Mesodermal cell (in vitro differentiated cells): ENCODE measurements around the gene CKMT1B.
"Not testable (repeated sequence)": the region's sequence is repeated elsewhere in the genome, so short reads cannot be mapped to it uniquely, and the experiment has no call there.

Experiments
- H3K27ac ChIP-seq: 2 replicates; pipeline ENCODE4 v1.7.0; 2013; ENCODE audit warnings: mild to moderate bottlenecking, low read depth, low read length, moderate library complexity; ENCODE audit not compliant: severe bottlenecking
- H3K36me3 ChIP-seq: 2 replicates; pipeline ENCODE4 v1.7.1; 2013; ENCODE audit warnings: mild to moderate bottlenecking, low read length, moderate library complexity; ENCODE audit not compliant: control insufficient read depth, insufficient read depth
- H3K4me1 ChIP-seq: one replicate; pipeline ENCODE4 v1.7.1; 2013; ENCODE audit warnings: mild to moderate bottlenecking, low read length; ENCODE audit not compliant: insufficient read depth, control insufficient read depth, poor library complexity, severe bottlenecking
- H3K4me3 ChIP-seq: 2 replicates; pipeline ENCODE4 v1.7.0; 2013; ENCODE audit warnings: low read length, control low read depth, mild to moderate bottlenecking; ENCODE audit not compliant: insufficient read depth, poor library complexity, severe bottlenecking; ENCODE audit errors: extremely low read depth
- H3K9me3 ChIP-seq: 2 replicates; pipeline ENCODE4 v1.7.1; 2013; ENCODE audit warnings: mild to moderate bottlenecking, low read length, moderate library complexity; ENCODE audit not compliant: control insufficient read depth
- WGBS, 2 experiments: methylation state at CpG; one replicate each; pipeline ENCODE4 v1.1.5; 2013; ENCODE audit warnings: missing lambda C conversion rate in 2 of 2; ENCODE audit not compliant: insufficient coverage in 2 of 2; 5-methylcytosine and 5-hydroxymethylcytosine counted together

The CKMT1B gene

DNA sequence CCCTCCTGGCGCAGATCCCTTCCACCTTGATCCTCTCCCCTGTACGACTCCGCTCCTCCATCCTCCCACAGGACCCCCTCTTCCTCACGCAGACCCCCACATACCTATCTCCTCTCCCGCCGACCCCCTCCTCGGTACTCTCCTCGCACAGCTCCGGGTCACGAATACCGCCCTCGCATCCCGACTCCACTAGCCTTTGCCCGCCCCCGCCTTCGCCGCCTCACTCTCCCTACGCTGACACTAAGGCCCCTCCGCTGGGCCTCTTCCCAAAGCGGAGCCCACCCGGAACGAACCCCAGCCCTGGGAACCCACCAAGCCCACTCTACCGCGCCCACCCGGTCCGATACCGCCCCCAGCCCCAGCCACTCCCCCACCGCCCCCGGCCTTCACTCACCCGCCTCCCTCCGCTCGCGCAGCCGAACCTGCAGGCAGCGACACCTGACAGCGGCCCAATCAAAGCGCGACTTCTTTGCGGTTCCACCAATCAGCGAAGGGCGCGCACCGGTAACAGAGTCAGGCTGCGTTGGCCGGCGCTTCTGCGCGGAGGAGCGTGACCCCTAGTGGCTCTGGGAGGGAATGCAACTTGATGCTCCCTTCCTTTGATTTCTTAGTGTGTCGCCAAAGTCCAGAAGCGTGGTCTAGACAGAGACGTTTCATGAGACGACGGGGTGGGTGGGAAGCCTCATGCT is 3.9 kb upstream of the CKMT1B start, which contains the start of gene PPIP5K1:
Gene PPIP5K1, minus strand, starts transcription at position 431 of the 689 bp plus-strand sequence. CDS start 5,704 bp downstream, outside the sequence.
- H3K36me3 ChIP-seq, H3K9me3 ChIP-seq, H3K27ac ChIP-seq, H3K4me3 ChIP-seq, H3K4me1 ChIP-seq: not testable (repeated sequence)
- WGBS, 2 experiments, result no CpG with 5 or more reads among the region's 54 CpGs

DNA sequence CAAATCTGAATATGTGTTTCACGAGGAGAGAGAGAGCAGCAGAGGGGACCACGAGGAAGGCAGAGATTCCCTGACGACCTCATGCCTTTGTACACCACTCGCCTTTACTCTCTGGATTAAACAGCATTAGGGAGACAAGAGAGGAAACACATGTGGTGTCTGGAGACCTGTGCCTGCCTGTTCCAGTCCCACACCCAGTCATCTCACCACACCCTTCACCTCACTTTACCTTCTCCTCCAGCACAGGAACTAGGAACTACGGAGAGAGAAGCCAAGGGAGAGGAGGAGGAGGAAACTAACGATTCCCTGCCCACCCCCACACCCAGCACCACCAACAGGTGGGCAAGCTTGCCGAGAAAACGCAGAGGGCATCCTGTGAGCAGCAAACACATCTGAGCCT is 986 bp upstream of the CKMT1B start:
- not testable (repeated sequence) for H3K9me3 ChIP-seq, H3K36me3 ChIP-seq, H3K4me3 ChIP-seq, H3K27ac ChIP-seq, H3K4me1 ChIP-seq
- no CpG with 5 or more reads among the region's 8 CpGs for WGBS, 2 experiments

DNA sequence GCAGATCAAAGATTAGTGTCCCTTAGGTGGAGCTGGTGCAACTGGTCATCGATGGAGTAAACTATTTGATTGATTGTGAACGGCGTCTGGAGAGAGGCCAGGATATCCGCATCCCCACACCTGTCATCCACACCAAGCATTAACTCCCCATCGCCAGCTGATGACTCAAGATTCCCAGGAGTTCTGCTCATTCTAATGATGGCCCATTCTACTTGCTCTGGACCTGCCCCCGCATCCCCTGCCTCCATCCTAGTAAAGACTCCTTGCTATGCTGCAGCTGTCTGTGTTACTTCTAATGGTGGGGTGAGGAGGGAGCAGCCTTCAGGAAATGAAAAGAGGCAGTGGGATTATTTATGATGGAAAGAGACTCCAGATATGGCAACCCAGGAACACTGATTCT is 5.3 kb downstream of the CKMT1B start:
- H3K4me1 ChIP-seq, H3K36me3 ChIP-seq, H3K9me3 ChIP-seq, H3K27ac ChIP-seq, H3K4me3 ChIP-seq: not testable (repeated sequence)
- no CpG with 5 or more reads among the region's 6 CpGs for WGBS, 2 experiments

DNA sequence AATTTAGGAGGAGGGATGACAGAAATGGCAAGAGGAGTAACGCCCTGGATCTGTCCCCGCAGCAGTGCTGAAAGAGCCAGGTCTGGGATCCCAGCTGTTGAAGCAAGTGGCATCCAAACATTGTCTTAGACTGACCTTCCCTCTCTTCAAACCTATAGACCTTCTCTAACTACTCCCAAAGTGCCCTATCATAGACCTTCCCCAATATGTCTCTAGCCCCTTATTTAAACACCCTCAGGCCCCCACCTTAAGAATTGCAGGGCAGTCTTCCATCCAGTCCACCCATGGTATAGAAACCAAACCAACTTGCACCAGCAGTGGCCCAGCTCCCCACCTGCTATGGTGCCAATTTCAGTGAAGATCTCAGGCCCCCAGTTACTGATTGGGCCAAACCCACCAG is 6.4 kb downstream of the CKMT1B start:
- H3K4me3 ChIP-seq, H3K27ac ChIP-seq, H3K4me1 ChIP-seq, H3K9me3 ChIP-seq, H3K36me3 ChIP-seq: not testable (repeated sequence)
- no CpG with 5 or more reads among the region's 2 CpGs for WGBS, 2 experiments

DNA sequence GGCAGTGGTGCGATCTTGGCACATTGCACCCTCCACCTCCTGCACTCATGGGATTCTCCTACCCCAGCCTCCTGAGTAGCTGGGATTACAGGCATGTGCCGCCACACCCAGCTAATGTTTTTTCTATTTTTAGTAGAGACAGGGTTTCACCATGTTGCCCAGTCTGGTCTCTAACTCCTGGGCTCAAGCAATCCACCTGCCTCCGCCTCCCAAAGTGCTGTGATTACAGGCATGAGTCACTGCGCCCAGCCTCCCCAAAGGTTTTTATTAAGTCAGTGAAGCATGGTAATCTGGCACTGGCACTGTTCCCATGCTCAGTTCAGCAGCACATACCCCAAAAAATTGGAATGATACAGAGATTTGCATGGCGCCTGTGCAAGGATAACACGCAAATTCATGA is 8.4 kb downstream of the CKMT1B start:
- not testable (repeated sequence) for H3K27ac ChIP-seq, H3K9me3 ChIP-seq, H3K36me3 ChIP-seq, H3K4me3 ChIP-seq, H3K4me1 ChIP-seq
- 90 to 98% methylated on average over 4 to 5 of the region's 6 CpGs for WGBS, 2 experiments

DNA sequence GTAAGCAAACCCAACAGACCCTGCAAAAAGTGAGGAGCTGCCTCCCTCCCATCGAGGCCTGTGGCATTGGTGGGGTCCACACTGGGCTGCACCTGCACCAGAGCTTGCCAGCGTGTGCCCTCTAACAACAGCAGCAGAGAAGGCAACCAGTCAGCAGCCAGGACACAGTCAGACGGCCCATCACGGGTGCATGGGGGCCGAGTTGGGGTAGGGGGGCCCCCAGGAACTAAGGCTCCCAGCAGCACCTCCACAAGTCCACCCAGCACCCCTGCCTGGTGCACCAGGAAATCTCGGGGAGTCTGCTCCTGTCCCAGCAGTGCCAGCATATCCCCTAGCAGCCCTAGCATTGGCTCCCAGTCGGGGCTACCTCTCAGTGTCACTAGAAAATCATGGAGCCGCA is 23.9 kb downstream of the CKMT1B start:
- H3K27ac ChIP-seq, H3K4me3 ChIP-seq, H3K4me1 ChIP-seq, H3K36me3 ChIP-seq, H3K9me3 ChIP-seq: not testable (repeated sequence)
- no CpG with 5 or more reads among the region's 8 CpGs for WGBS, 2 experiments

DNA sequence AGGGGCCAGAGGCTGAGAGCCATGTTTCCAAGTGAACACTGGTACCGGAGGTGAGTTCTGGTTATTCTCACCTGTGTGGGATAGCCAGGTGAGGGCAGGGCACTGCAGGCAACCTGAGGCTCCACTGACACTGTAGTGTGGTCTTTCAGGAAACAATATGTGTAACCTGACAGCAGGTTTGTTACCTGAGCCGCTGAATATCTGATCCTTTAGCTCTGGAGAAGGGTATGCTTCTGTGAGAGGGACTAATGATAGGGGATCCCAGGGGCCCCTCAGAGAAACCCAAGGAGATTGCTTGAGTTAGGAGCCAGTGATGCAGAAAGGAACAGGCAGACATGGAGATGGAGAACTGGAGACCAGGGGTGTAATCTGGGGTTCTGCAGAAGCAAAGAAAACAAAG is 24.9 kb downstream of the CKMT1B start, which contains the start of gene STRC:
Gene STRC, minus strand, starts transcription at position 101 of the 400 bp plus-strand sequence. Its CDS starts 78 bp downstream, at position 23.
- no CpG with 5 or more reads among the region's 2 CpGs for WGBS, 2 experiments
- H3K4me1 ChIP-seq, H3K36me3 ChIP-seq, H3K4me3 ChIP-seq, H3K27ac ChIP-seq, H3K9me3 ChIP-seq: not testable (repeated sequence)

DNA sequence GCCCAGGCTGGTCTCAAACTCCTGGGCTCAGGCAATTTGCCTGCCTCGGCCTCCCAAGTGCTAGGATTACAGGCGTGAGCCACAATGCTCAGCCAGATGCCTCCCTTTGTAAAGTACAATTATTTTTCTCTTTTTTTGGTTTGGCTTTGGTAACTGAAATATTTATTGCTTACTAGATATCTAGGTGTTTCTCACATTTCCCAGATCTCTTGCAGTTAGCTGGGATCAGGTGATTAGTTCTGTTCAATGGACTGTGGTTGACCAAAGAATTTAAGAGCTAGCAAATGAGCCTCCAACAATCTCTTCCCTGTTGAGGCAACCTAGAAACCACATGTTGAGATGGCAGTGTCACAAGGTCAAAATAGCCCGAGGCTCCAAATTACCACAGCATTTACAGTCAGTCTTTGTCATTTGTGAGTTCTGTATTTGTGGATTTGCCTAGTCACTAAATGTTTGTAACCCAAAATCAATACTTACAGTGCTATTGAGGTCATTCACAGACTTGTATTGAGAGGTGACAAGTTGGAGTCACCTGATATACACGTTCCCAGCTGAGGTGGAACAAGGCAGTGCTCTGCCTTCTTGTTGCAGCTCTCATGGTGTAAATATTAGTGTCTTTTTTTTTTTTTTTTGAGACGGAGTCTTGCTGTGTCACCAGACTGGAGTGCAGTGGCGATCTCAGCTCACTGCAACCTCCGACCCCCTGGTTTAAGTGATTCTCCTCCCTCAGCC is 28.4 kb downstream of the CKMT1B start:
- H3K27ac ChIP-seq, H3K4me1 ChIP-seq, H3K4me3 ChIP-seq, H3K36me3 ChIP-seq, H3K9me3 ChIP-seq: not testable (repeated sequence)
- WGBS, 2 experiments, result no CpG with 5 or more reads among the region's 7 CpGs

DNA sequence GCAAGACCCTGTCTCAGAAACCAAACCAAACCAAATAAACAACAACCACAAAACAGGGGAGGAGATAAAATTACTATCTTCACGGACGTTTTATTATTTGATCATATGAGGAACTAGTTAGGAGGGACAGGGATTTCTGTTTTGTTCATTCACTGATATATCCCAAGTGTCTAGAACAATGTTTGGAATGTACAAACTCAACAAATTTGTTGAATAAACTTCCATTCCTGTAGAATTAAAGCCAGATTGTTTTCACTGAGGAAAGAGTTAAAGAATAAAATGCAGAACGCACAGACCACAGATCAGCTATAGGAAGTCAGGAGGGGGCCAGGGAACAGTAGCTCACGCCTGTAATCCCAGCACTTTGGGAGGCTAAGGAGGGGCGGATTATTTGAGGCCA is 31.3 kb downstream of the CKMT1B start:
- WGBS, 2 experiments, result 81 to 95% methylated on average over 2 to 3 of the region's 5 CpGs
- Histone ChIP-seq H3K9me3 (no peaks in the 10 kb centered on the region), H3K36me3 (no peaks in the 10 kb centered on the region)

DNA sequence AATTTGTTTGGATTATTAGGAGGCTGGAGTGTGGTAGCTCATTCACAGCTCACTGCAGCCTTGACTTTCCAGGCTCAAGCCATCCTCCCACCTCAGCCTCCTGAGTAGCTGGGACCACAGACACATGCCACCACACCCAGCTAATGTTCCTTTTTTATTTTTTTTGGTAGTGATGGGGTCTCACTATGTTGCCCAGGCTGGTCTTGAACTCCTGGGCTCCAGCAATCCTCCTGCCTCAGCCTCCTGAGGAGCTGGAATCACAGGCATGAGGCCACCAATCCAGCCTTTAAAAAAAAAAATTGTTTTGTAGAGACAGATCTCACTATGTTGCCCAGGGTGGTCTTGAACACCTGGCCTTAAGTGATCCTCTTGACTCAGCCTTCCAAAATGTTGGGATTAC is 33.1 kb downstream of the CKMT1B start:
- H3K27ac ChIP-seq, H3K36me3 ChIP-seq, H3K9me3 ChIP-seq, H3K4me3 ChIP-seq, H3K4me1 ChIP-seq: not testable (repeated sequence)

More for the DNA sequence above, 31.3 kb downstream of the CKMT1B start:
- Histone ChIP-seq H3K27ac (no peak overlapping the region), H3K4me3 (no peak overlapping the region), H3K4me1 (no peaks in the 10 kb centered on the region)

DNA sequence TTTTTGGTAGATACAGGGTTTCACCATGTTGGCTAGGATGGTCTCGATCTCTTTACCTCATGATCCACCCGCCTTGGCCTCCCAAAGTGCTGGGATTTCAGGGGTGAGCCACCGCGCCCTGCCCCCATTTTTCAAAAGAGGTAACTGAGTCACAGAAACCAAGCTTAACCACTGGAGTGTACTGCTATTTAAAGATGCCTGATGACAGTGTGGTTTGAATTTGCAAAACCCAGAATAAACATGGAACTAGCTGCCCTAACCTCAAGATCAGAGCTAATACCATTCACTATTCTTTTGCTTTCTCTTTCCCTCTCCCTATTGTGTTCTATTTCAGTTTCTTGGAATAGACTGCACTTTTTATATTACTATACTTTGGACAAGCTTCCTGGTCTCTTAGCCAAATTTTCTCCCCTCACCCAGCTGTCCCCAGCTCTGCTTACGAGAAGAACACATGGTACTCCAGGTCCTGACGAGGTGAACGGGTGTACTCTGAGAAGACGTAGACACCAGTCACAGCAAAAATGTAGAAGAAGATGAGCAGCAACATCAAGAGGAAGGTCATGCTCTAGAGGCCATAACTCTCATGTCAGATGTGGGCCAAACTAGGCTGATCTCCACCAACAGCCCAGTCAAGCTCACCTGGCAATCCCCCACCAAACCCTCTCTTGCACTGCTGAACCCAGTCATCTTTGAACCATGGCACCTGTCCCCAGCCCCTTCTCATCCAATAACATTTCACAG is 44.8 kb downstream of the CKMT1B start:
- H3K9me3 ChIP-seq, H3K27ac ChIP-seq, H3K4me3 ChIP-seq, H3K4me1 ChIP-seq, H3K36me3 ChIP-seq: not testable (repeated sequence)
- 92 to 100% methylated on average over 5 of the region's 8 CpGs for WGBS, 2 experiments
